T-helper 1 cell (primary cell): ENCODE data around the gene CCDC149.

Experiments
- DNase-seq, 5 donors: peaks; one replicate each; pipeline ENCODE4 v3.0.0-alpha.2; 2012 to 2020

CCDC149 gene

DNA sequence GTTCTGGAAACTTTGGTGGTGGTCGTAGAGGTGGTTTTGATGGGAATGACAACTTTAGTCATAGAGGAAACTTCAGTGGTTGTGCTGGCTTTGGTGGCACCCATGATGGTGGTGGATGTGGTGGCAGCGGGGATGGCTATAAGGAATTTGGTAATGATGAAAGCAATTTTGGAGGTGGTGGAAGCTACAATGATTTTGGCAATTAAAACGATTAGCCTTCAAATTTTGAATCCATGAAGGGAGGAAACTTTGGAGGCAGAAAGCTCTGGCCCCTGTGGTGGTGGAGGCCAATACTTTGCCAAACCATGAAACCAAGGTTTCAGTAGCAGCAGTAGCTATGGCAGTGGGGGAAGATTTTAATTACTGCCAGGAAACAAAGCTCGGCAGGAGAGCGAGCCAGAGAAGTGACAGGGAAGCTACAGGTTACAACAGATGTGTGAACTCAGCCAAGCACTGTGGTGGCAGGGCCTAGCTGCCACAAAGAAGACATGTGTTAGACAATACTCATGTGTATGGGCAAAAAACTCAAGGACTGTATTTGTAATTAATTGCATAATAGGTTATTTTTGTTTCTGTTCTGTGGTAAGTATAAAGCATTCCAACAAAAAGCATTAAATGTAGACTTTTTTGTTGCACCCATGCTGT lies 140.7 kb downstream of the CCDC149 start:
- DNase-seq, result no peak

GRCh38 chr4:24771241-24771640 lies 141.6 kb downstream of the CCDC149 start:
- no peak for DNase-seq

DNA sequence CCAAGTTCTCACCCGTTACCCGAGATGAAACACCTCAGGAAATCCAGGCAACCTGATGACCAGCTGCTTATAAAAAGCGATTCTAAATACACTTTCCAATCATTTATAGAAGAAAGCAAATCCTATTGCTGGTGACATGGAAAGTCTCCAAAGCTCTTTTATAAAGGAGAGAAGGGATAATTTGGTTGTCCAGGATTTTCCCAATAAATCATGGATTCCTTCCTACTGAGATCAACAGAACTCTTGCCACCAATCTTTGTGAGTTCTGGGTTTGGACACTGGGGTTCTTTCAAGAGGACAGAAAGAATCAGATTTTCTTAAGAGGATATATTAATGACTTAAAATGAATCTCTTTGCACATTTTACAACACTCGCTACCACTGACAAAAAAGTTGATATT lies 142.2 kb downstream of the CCDC149 start:
- no peak for DNase-seq

GRCh38 chr4:24770032-24770584 lies 142.7 kb downstream of the CCDC149 start:
- peak in 1 of 5 donors; percentile 36 for DNase-seq

DNA sequence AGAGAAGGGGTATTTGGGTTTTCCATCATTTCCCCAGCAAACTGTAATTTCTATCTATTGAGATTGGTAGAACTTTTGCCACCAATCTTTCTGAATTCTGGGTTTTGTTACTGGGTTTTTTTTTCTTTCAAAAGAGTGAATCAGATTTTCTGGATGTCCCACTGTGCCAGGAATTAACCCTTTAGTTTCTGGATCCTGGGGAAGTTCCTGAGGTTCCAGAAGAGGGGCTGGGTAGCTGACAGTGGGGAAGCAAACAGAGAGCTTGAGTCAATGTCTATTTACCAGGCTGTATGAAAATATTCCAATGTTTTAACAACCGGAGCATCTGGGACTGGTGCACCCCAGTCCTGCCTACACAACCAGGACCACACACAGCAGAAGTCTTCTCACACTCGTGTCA lies 143.3 kb downstream of the CCDC149 start:
- DNase-seq, result no peak

GRCh38 chr4:24768604-24769003 lies 144.2 kb downstream of the CCDC149 start:
- DNase-seq, result no peak

DNA sequence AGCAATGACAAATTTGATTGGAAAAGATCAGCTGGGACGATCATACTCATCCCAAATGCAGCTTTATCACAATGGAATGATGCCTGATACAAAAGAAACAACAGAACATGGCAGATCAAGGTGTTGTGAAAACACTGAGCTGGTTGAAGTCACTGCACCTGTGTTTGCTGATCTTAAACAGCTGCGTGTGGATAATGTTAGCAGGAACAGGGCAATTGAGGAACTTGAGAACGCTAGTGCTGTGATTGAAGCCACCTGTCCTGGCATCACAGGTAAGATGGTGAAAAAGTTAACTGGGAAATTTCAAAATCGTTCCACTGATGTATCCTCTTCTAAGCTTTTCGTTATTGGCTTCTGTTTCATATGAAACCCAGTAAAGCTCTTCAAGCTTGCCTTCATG lies 144.8 kb downstream of the CCDC149 start:
- no peak for DNase-seq

GRCh38 chr4:24765376-24765988 lies 147.4 kb downstream of the CCDC149 start:
- no peak for DNase-seq

GRCh38 chr4:24764345-24764744 lies 148.5 kb downstream of the CCDC149 start:
- no peak for DNase-seq

GRCh38 chr4:24763631-24764297 lies 149.1 kb downstream of the CCDC149 start:
- DNase-seq, result no peak
